ENCODE data around the gene TLE7. TPM values are rescaled to one million over a fixed set of nuclear protein-coding genes. Genes with fewer than 3 reads are reported as not detected.

Gene TLE7
- total RNA-seq = not detected

- Histone ChIP-seq H3K4me3 (no peak within 1 kb of the TSS), H3K36me3 (replicated peaks in 1 of 2; ENCODE audit: insufficient read depth in 1 of 2, low read depth in 2 of 2) (no peaks in the 10 kb centered on the region), H3K4me1 (no peaks in the 10 kb centered on the region), H3K27ac (no peak within 1 kb of the TSS), H3K27me3 (no peaks in the 10 kb centered on the region), H3K9me3 (peaks cover 0 to 40% (median 0%) of the 10 kb centered on the region in 3 donors)
- intact Hi-C loops (cut with DNase I) = no loop called here
- ATAC-seq (no peak), DNase-seq (no peak)
- TF ChIP-seq CTCF (IDR thresholded peaks at IDR 0.05) (no peak), POLR2A (IDR thresholded peaks at IDR 0.05) (no peak)
- WGBS, 2 donors = 79% methylated on average over 13 of the region's 13 CpGs
Measured at GRCh38 chr16:71442051-71442440, at the start of gene TLE7. Gene TLE7, minus strand, starts transcription at chr16:71442054. Its CDS starts 8,730 bp downstream, at chr16:71433324.

- H3K27me3 ChIP-seq = no peaks in the 10 kb centered on the region
- WGBS, 2 donors = 65% methylated on average over 3 of the region's 3 CpGs
- H3K9me3 ChIP-seq = no peaks in the 10 kb centered on the region
- ATAC-seq (no peak), DNase-seq (no peak)
- H3K4me1 ChIP-seq = no peaks in the 10 kb centered on the region
- no peak overlapping the region for H3K4me3 ChIP-seq
- H3K27ac ChIP-seq = no peak overlapping the region
- TF ChIP-seq POLR2A (IDR thresholded peaks at IDR 0.05) (no peak), CTCF (IDR thresholded peaks at IDR 0.05) (no peak)
- no peaks in the 10 kb centered on the region for H3K36me3 ChIP-seq (replicated peaks in 1 of 2; ENCODE audit: insufficient read depth in 1 of 2, low read depth in 2 of 2)
- intact Hi-C loops (cut with DNase I) = no loop called here
Measured at GRCh38 chr16:71491054-71491453, 49.2 kb upstream of the TLE7 start.

GRCh38 chr16:71490361-71490760 is 48.5 kb upstream of the TLE7 start:
- Histone ChIP-seq H3K36me3 (replicated peaks in 1 of 2; ENCODE audit: insufficient read depth in 1 of 2, low read depth in 2 of 2) (no peaks in the 10 kb centered on the region), H3K27ac (no peak overlapping the region), H3K27me3 (no peaks in the 10 kb centered on the region), H3K4me3 (no peak overlapping the region), H3K9me3 (no peaks in the 10 kb centered on the region), H3K4me1 (no peaks in the 10 kb centered on the region)
- DNase-seq = no peak
- ATAC-seq = no peak
- intact Hi-C loops (cut with DNase I) = no loop called here
- TF ChIP-seq POLR2A (IDR thresholded peaks at IDR 0.05) = no peak
- TF ChIP-seq CTCF (IDR thresholded peaks at IDR 0.05) = no peak

- intact Hi-C loops (cut with DNase I) = no loop called here
- no peaks in the 10 kb centered on the region for H3K4me1 ChIP-seq
- DNase-seq (no peak), ATAC-seq (no peak)
- no peak within 1 kb of the TSS for H3K4me3 ChIP-seq
- WGBS, 2 donors = 85 to 87% methylated on average over 22 of the region's 22 CpGs
- TF ChIP-seq POLR2A (IDR thresholded peaks at IDR 0.05) (no peak), CTCF (IDR thresholded peaks at IDR 0.05) (no peak)
- H3K36me3 ChIP-seq (replicated peaks in 1 of 2; ENCODE audit: insufficient read depth in 1 of 2, low read depth in 2 of 2) = no peaks in the 10 kb centered on the region
- no peaks in the 10 kb centered on the region for H3K27me3 ChIP-seq
- H3K27ac ChIP-seq = no peak within 1 kb of the TSS
- H3K9me3 ChIP-seq = no peaks in the 10 kb centered on the region
Measured at GRCh38 chr16:71489122-71489521, 47.3 kb upstream of the TLE7 start, which contains the start of gene ZNF19. Gene ZNF19, minus strand, starts transcription at chr16:71489324. Its CDS starts 7,210 bp downstream, at chr16:71482114.
